Mucosa of rectum (tissue), 2 donors: Measurements from ENCODE around the gene SREK1IP1.

ENCODE experiments used
- H3K27ac ChIP-seq, 2 donors: one replicate each; pipeline ENCODE4 v1.7.0; 2013; ENCODE audit warnings: inconsistent platforms in 2 of 2, low read depth in 2 of 2, low read length in 2 of 2
- H3K27me3 ChIP-seq, 2 donors: one replicate each; pipeline ENCODE4 v1.7.0; 2013; ENCODE audit warnings: low read length in 2 of 2; ENCODE audit not compliant: control insufficient read depth in 2 of 2, insufficient read depth in 2 of 2
- H3K36me3 ChIP-seq, 2 donors: one replicate each; pipeline ENCODE4 v1.7.0; 2013; ENCODE audit warnings: low read length in 2 of 2; ENCODE audit not compliant: control insufficient read depth in 2 of 2, insufficient read depth in 2 of 2
- H3K4me1 ChIP-seq, 2 donors: one replicate each; pipeline ENCODE4 v1.7.0; 2013; ENCODE audit warnings: low read length in 2 of 2, mild to moderate bottlenecking in 1 of 2; ENCODE audit not compliant: control insufficient read depth in 2 of 2, insufficient read depth in 2 of 2
- H3K4me3 ChIP-seq, 2 donors: one replicate each; pipeline ENCODE4 v1.7.0; 2013; ENCODE audit warnings: low read length in 2 of 2
- H3K9ac ChIP-seq, 2 donors: one replicate each; pipeline ENCODE4 v1.7.0; 2013; ENCODE audit warnings: low read length in 2 of 2, low read depth in 1 of 2, mild to moderate bottlenecking in 1 of 2
- H3K9me3 ChIP-seq, 2 donors: one replicate each; pipeline ENCODE4 v1.7.0; 2013; ENCODE audit warnings: low read length in 2 of 2; ENCODE audit not compliant: control insufficient read depth in 2 of 2
- donor health status: healthy.
- donor health status: Normal muscosa, but diverticular disease.

Gene SREK1IP1

DNA sequence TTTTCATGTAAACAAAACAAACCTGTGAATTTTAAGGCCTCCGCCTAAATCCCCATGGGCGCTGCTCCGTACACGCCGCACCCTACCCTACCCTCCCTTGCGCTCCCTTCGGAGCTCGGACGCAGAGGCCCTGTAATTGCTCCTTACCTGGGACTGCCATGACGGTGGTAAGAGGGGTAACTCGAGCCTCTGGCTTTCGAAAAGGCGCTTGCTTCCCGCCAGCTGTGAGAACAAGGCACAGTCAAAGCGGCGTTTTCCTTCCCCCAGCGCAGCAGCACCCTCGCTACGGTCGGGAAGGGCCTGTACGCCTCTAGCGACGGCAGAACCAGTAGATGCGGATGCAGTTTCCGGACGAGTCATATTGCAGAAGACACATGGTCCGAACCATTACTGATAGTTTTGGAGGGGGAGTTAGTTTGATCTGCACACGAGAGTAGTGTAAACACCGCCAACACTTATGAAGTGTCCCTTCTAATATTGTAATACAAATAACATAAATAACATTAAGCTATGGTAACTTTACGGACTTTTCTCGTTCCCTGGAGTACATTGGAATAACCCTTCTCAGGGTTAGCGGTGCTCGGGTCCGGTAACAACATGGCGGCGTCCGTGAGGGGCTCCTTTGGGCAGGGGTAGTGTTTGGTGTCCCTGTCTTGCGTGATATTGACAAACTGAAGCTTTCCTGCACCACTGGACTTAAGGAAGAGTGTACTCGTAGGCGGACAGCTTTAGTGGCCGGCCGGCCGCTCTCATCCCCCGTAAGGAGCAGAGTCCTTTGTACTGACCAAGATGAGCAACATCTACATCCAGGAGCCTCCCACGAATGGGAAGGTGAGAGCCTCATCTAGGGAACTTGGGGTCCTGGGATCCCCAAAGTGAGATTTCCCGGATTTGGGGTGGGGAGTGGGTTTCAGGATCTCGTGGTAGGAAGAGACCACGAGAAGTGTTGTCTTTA lies at the start of gene SREK1IP1, which contains the start of gene CWC27:
Gene SREK1IP1, minus strand, starts transcription at position 334 of the 955 bp plus-strand sequence. Its CDS starts 174 bp downstream, at position 160.
Gene CWC27, plus strand, starts transcription at position 573 of the 955 bp plus-strand sequence. Its CDS starts 217 bp downstream, at position 790.
- Histone ChIP-seq H3K4me1 (peaks cover 13 to 25% of the 10 kb centered on the region in 2 donors), H3K27ac (peak within 1 kb of the TSS; percentile 83 to 87)

GRCh38 chr5:64818245-64818644 lies 49.8 kb upstream of the SREK1IP1 start:
- peaks cover 3% of the 10 kb centered on the region in 2 donors for H3K36me3 ChIP-seq
- no peaks in the 10 kb centered on the region for H3K9me3 ChIP-seq
- H3K4me3 ChIP-seq = no peak overlapping the region
- no peaks in the 10 kb centered on the region for H3K4me1 ChIP-seq
- no peaks in the 10 kb centered on the region for H3K27me3 ChIP-seq
- H3K9ac ChIP-seq = no peak overlapping the region
- H3K27ac ChIP-seq = no peak overlapping the region

More for the DNA sequence above, at the start of gene SREK1IP1, which contains the start of gene CWC27:
- Histone ChIP-seq H3K9ac (peak within 1 kb of the TSS; percentile 92 to 94), H3K36me3 (peaks cover 0 to under 1% of the 10 kb centered on the region in 2 donors), H3K4me3 (peak within 1 kb of the TSS; percentile 88 to 97), H3K27me3 (no peaks in the 10 kb centered on the region), H3K9me3 (no peaks in the 10 kb centered on the region)

GRCh38 chr5:64814073-64814472 lies 45.6 kb upstream of the SREK1IP1 start:
- H3K9me3 ChIP-seq = no peaks in the 10 kb centered on the region
- H3K9ac ChIP-seq = no peak overlapping the region
- no peak overlapping the region for H3K4me3 ChIP-seq
- peaks cover 3% of the 10 kb centered on the region in 2 donors for H3K36me3 ChIP-seq
- no peak overlapping the region for H3K27ac ChIP-seq
- H3K4me1 ChIP-seq = no peaks in the 10 kb centered on the region
- H3K27me3 ChIP-seq = no peaks in the 10 kb centered on the region

DNA sequence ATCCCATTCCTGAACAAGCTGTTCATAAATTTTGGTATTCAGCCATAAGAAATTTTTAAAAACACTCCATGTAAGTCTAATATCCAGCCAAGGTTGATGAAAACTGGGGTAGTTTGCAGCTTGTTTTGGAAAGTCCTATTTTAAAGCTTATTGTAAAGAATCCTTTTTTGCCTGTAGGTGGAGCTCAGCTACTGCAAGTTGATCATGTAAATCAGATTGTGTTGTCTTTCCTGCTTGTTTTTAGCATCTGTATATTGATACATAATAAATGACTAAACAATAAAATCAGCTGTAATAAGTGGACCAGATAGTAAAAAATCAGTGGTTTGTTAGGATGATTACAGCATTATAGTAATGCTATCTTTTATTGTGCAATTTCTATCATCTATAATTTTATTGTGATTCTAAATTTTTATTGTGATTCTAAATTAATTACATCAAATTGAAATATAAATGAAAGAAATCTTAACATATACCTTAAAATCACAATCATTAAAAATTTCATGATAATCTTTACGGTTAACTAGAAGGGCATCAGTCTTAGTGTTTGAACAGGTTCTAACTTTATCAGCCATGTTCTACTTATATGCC lies 42.7 kb upstream of the SREK1IP1 start:
- Histone ChIP-seq H3K9ac (no peak overlapping the region), H3K27me3 (no peaks in the 10 kb centered on the region), H3K27ac (no peak overlapping the region), H3K36me3 (peaks cover 1 to 3% of the 10 kb centered on the region in 2 donors), H3K9me3 (no peaks in the 10 kb centered on the region), H3K4me3 (no peak overlapping the region), H3K4me1 (no peaks in the 10 kb centered on the region)

- H3K27me3 ChIP-seq = no peaks in the 10 kb centered on the region
- no peaks in the 10 kb centered on the region for H3K4me1 ChIP-seq
- H3K36me3 ChIP-seq = peaks cover under 1 to 4% of the 10 kb centered on the region in 2 donors
- no peak overlapping the region for H3K27ac ChIP-seq
- no peaks in the 10 kb centered on the region for H3K9me3 ChIP-seq
- peak overlapping the region in 1 of 2 donors; percentile 33 for H3K4me3 ChIP-seq
- no peak overlapping the region for H3K9ac ChIP-seq
These were observed 39.0 kb upstream of the SREK1IP1 start for GRCh38 chr5:64807520-64807919.

GRCh38 chr5:64806537-64806936 lies 38.0 kb upstream of the SREK1IP1 start:
- H3K4me3 ChIP-seq = no peak overlapping the region
- no peak overlapping the region for H3K9ac ChIP-seq
- peaks cover 4 to 6% of the 10 kb centered on the region in 2 donors for H3K36me3 ChIP-seq
- no peaks in the 10 kb centered on the region for H3K27me3 ChIP-seq
- H3K9me3 ChIP-seq = no peaks in the 10 kb centered on the region
- H3K27ac ChIP-seq = no peak overlapping the region
- H3K4me1 ChIP-seq = no peaks in the 10 kb centered on the region

DNA sequence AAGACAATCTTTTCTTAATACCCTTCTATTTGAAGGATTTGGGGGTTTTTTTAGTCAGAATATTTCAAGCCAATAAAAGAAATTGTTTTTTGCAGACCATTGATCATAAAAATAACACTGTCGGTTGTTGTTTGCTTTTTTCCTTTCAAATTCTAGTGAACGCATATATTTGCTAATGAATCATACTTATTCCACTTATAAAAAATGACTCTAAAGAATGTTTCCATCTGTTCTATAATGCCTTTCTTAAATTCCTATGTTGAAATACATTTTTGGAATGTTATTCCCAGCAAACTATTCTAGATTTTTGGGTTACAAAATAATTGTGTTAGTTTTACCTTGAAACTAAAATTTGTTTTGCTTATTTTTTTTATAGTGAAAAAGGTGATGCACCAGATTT lies 32.4 kb upstream of the SREK1IP1 start:
- no peak overlapping the region for H3K9ac ChIP-seq
- no peaks in the 10 kb centered on the region for H3K27me3 ChIP-seq
- H3K9me3 ChIP-seq = no peaks in the 10 kb centered on the region
- no peak overlapping the region for H3K27ac ChIP-seq
- H3K4me3 ChIP-seq = no peak overlapping the region
- no peaks in the 10 kb centered on the region for H3K4me1 ChIP-seq
- H3K36me3 ChIP-seq = peaks cover 4 to 6% of the 10 kb centered on the region in 2 donors

GRCh38 chr5:64796301-64796700 lies 27.8 kb upstream of the SREK1IP1 start:
- no peaks in the 10 kb centered on the region for H3K9me3 ChIP-seq
- no peaks in the 10 kb centered on the region for H3K36me3 ChIP-seq
- H3K4me3 ChIP-seq = no peak overlapping the region
- H3K9ac ChIP-seq = no peak overlapping the region
- H3K27me3 ChIP-seq = no peaks in the 10 kb centered on the region
- H3K4me1 ChIP-seq = peaks cover 7 to 21% of the 10 kb centered on the region in 2 donors
- no peak overlapping the region for H3K27ac ChIP-seq

GRCh38 chr5:64794053-64794770 lies 25.7 kb upstream of the SREK1IP1 start:
- no peak overlapping the region for H3K9ac ChIP-seq
- no peak overlapping the region for H3K27ac ChIP-seq
- H3K4me3 ChIP-seq = no peak overlapping the region
- no peaks in the 10 kb centered on the region for H3K36me3 ChIP-seq
- H3K4me1 ChIP-seq = peaks cover 7 to 21% of the 10 kb centered on the region in 2 donors
- no peaks in the 10 kb centered on the region for H3K9me3 ChIP-seq
- no peaks in the 10 kb centered on the region for H3K27me3 ChIP-seq
